ENCODE measurements around the gene CRHR1.
A peak's percentile ranks its signal among the peaks of the same experiment; 100 is the strongest.

The CRHR1 gene

DNA sequence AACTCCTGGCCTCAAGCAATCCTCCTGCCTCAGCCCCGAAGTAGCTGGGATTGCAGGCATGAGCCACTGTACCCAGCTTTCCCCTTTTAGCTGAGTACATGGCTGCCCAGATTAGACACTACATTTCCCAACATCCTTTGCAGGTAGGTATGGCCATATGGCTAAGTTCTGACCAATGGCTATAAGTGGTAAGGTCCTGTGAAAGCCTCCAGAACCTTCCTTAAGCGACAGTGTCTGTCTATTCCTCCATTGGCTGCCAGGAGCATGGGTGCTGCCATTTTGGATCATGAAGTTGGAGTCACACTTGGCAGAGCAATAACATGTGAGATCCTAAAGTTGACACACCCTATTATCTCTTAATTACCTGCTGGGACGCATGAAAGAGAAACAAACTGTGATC lies 24.4 kb upstream of the CRHR1 start:
- no peak for DNase-seq

DNA sequence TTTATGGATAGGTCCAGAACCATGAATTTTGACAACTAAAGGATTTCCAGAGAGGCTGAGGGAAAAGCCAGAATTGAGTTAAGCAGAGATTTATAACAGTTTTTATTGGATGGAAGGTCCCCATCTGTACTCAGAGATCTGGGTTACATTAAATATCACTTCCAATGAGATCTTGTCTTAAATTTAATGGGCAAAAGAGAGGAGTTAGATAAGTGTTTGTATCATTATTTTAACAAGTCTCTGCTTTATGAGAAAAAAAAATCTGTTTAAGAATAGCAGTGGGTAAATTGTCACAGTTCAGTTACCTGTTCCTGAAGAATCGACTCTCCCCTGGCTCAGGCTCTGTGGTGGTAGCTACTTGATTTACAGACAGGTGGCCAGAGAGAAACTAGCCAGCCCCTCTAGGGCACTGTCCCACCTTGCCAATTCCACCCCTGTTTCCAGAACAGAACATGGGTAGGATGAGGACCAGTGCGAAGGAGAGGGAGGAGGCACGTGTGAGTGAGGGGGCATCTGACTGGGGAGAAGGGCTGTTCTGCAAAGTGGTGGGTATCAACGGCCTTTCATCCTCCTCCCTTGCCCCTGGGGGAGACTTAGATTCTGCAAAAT lies 22.1 kb upstream of the CRHR1 start:
- DNase-seq: no peak

DNA sequence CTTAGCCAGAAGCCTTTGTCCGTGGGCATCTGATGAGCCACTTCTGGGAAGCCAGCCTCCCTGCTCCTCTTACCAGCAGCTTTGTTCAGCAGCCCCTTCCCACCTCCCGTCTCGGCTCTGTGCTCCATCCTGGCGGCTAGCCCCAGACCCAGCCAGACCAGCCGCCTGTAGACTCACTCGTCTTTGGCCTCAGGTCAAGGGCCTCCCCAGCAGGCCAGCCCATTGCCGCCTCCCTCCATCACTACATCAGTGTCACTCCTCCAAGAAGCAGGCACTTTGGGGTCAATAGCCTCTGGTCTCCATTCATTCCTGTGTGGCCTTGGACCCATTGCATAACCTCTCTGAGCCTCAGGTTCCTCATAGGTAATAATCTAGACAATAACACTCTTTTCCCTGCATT lies 20.9 kb upstream of the CRHR1 start:
- no peak for DNase-seq

DNA sequence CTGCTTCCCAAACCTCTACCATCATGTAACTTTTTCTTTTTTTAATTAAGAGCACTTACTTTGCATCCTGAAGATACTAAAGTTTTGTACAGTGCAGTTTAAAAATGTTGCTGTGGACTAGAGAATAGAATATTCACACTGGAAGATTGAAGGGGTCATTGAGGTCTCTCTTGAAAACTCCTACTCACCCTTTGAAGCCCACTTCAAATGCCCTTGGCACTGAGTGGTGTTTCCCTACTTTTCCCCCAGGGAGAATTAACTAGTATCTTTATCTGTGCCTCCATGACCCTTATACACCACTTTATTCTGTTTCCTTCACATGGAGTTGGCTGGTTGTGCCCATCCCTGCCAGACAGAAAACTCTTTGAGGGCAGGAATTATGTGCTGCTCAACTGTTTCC lies 19.6 kb upstream of the CRHR1 start:
- no peak for DNase-seq

DNA sequence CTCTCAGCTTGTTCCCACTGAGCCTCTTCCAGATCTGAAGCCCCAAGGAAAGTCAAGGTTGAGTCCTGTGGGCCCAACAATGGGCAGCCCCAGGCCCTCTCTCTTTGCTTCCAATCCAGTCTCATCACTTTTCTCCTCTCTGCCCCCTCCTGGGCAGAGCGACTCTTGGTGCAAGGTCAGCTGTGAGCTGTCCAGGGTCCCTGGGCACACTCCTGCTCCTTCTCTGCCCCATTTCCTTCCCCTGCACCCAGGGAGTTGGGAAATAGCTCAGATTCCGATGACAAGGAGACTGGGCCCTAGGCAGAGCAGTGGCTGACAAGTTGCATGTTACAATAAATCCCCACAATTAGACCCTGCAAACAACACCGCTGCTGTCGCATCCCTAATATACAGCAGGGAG lies 16.1 kb upstream of the CRHR1 start:
- DNase-seq: no peak

DNA sequence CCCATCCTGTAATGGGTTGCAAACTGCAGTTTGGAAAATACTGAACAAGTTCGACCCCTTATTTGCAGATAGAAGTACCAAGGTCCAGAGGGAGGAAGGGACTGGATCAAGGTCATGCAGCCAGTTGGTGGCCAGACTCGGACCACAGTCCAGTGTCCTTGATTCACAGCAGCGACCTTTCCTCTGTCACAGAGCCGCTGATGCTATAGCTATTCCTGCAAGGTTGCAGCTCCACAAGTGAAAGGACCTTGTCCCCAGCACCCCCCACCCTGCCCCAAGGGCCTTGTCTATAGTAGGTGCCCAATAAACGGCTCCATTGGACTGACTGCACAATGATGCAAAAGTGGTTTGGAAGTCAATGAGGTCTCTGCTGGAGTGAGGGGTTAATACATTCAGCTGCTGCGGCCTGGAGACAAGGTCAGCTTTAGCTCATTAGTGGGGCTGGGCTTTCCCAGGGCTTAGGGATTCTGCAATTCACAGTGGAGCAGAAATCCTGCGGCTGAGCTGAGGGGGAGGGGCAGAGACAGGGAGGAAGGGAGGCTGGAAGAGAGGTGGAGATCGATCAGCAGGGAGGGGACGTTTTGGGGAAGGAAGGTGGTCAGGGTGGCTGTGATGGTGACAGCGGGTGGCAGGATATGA lies 13.4 kb upstream of the CRHR1 start:
- DNase-seq: no peak

- no peak for DNase-seq
Measured at GRCh38 chr17:45771271-45771959, 12.7 kb upstream of the CRHR1 start.

DNA sequence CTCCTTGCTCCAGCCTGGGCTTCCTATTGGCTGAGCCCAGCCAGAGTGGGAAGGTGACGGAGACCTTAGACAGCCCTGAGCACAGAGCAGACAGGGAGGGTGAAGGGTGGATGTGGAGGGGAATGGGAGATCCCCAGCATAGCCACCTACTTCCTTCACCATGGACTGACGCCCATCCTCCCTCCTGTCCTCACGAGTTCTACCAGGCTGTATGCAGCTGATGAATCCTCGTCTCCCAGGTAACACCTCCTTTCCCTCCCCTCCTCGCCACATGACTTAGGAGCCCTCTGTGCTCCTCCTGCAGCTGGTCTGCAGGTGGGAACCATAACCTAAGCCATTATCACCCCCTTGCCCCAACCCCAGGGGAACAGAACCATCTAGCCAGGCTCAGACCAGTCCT lies 9.0 kb upstream of the CRHR1 start:
- DNase-seq: no peak

DNA sequence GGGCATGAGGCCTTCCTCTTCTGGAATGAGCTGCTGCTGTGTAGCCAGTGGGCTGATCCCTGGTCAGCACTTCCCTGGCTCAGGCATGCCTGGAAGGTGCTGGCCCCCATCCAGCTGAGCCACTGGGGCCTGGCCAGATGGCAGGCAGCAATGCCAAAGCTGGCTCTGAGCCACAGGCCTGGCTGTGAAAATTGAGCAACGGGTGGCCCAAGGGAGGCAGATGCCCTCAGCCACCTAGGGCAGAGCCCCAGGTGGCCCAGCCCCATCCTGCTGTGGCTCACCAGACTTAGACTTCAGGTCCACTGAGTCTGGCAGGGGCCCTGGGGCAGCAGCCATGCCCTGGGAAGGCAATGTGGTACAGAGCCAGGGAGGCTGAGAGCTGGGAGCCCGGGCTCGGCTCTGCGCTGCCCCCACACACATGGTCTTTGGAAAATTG lies 8.5 kb upstream of the CRHR1 start:
- DNase-seq: no peak

- DNase-seq: no peak
Measured at GRCh38 chr17:45776896-45777295, 7.2 kb upstream of the CRHR1 start.

DNA sequence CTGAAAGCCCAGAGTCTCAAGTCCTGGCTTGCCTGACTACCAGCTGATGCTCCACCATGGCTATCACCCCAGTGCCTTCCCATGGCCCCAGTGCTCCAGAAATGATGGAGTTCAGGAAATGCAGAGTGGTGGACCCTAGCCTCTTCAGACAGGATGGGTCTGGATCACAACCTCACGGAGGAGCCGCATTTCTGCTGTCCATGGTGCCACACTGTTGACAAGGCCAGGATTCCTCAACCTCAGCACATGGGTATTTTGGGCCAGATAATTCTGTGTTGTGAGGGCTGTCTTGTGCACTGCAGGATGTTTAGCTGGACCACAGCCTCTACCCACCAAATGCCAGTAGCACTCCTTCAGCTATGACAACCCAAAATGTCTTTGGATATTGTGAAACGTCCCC lies 6.7 kb upstream of the CRHR1 start:
- no peak for DNase-seq

DNA sequence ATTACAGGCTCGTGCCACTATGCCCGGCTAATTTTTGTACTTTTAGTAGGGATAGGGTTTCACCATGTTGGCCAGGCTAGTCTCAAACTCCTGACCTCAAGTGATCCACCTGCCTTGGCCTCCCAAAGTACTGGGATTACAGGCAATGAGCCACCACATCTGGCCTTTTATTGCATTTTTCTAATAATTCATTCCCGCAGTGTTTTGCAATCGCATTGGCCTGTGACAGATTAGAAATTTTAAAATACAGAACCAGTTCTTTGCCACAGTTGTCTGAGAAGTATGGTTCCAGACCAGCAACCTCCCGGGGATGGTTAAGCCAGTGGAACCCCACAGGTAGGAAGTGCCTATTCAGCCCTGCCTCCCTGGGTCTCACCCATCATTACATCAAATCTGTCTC lies 3.2 kb upstream of the CRHR1 start:
- no peak for DNase-seq

GRCh38 chr17:45782889-45783592 lies 1.1 kb upstream of the CRHR1 start:
- DNase-seq: no peak

DNA sequence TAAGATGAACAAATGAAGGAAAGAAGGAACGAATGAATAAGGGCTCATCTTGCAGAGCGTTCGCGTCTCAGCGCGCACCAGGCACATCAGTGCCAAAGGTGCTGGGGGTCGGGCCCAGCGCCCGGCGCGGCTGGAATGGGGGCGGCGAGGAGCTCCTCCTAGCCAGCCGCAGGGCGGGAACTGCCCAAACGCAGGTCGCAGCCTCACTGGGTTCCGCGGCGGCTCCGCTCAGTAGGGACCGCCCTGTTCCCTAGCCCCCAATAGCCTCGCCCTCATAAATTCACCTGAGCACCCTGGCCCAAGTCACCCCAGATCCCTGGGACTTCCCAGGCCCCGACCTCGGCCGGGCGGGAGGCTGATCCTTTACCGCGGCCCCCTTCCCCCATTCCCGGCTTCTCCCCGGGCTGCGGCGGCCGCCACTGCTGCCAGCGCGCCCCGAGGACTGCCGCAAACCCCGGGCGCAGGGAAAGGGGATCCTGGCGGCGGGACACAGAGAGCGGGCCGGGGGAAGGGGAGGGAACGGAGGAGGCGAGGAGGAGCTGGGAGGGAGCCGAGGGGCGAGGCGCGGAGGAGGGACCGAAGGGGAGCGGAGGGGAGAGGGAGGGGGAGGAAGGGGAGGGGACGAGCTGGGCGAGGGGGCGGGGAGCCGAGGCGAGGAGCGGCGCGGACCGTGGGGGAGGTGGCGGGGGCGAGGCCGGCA lies 377 bp upstream of the CRHR1 start:
- no peak for DNase-seq

DNA sequence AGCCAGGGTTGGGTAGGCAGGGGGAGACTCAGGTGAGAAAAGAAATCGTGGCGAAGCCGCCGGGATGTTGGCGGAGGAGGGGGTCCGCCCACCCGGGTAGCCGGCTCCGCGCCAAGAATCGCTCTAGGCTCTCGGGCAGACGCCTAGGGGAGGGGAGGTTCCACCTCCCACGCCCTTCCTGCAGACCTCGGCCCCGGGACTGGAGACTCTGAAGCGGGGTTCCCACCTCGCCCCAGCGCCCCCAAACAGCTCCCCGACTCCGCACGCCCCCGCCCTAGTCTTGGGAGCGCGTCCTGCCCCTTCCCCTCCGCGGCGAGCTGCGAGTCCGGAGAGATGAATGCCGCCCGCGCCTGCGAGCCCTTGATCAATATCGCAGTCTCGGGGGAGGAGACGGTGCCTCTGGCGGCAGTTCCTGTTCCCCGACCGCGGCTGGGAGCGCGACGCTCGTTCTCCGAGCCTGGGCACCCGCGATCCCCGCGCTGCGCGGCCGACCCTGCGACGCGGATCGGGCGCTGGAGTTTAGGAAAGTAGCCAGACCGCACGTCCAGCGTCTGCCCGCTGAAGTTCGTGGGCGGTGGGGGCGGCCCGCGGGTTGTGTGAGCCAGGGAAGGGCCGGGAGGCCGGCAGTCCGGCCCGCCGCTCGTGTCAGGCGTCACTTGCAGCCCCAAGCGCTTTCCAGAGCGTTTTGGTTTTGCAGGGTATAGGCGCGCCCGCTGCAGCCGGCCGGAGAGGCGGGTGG lies 790 bp downstream of the CRHR1 start:
- peak; percentile 32 for DNase-seq

DNA sequence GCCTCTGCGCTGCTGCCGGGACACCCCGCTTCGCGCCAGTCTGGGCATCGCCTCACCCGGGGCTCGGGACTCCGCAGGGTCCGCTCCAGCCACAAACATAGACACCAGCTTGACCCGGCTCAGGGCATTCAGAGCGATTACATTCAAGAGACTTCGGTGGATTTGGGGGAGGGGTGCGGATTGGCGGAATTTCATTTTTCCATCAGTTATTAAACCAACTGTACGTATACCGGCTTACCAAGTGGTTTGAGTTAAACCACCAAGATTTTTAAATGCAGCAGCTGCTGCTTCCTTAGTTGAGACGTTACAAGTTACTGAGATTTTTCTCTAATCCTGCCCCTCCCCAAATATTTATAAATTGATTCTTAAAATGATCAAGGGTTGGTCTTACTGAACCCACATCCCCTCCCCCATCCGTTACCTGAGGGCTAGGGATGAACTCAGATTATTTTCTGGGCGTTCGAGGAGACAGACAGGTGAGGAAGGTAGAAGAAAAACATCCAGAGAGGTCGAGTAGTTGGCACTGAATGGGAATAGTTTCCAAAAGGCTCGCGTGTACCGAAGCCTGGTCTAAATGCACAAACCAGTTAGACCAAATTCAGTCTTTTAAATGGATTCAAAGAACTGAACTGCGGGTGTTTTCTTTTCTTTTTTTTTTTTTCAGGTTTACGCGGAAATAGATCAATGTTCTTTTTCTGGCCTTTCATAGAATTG lies 1.5 kb downstream of the CRHR1 start:
- DNase-seq: no peak

DNA sequence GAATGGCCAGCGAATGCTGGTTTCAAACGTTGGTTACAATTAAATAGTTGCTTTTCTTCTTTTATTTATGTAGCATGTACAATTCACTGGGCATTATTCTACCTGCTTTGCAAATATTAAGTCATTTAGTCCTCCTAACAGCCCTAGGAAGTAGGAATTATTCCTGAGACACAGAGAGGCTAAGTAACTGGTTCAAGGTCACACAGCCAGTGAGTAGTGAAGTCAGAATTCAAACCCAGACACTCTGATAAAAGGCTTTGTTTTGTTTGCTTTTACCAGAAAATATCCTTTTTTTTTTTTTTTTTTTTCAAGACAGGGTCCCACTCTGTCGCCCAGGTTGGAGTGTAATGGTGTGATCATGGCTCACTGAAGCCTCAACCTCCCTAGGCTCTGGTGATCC lies 2.2 kb downstream of the CRHR1 start:
- no peak for DNase-seq

DNA sequence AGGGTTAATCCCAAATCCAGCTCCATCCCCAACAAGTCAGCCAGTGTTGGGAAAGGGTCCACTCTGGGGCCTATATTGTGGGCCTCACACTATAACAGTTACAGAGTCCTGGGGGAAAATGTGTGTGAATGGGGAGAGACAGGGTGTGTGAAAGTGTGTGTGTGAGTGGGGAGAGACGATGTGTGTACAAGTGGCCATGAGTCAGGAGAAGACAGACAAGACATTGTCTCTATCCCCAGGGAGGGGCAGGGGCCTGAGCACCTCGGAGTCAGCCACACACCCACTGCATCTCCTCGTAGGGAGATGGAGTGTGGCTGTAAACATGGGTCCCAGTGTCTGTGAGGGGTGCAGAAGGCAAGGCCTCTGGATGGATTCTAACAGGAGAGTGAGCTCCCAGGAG lies 2.9 kb downstream of the CRHR1 start:
- no peak for DNase-seq

DNA sequence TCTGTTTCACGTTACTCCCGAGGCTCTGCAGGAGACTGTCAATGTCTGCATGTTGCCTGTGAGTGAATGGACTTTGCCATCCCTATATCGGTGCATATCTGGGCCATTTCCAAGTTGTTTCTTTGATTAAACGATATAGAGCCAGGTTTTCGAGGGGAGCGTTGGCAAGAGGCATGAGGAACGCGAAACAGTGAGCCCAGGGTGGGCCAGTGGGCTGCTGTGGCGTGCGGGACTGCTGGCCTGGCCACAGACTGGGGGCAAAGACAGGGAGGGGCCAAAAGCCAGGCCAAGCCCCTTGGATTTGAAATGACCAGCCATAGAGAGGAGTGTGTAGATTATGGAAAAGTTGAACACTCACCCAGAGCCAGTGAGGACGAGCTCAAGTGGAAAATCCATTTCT lies 3.5 kb downstream of the CRHR1 start:
- no peak for DNase-seq

GRCh38 chr17:45788057-45788456 lies 3.9 kb downstream of the CRHR1 start:
- no peak for DNase-seq

GRCh38 chr17:45789874-45790273 lies 5.8 kb downstream of the CRHR1 start:
- DNase-seq: no peak

Data from EL (cell line).